Fibroblast of mammary gland (primary cell): ENCODE data around the gene SHB.

ENCODE experiments used
- DNase-seq: peaks from one replicate; pipeline ENCODE4 v3.0.0-alpha.2; 2010; ENCODE audit warnings: low read depth
- H3K4me3 ChIP-seq: 2 replicates; pipeline ENCODE4 v1.5.1; 2011; ENCODE audit warnings: low read depth, mild to moderate bottlenecking, low read length, moderate library complexity; ENCODE audit not compliant: control insufficient read depth
- TF ChIP-seq, protein P1 (sequence below): conservative IDR thresholded peaks from 2 replicates; pipeline ENCODE4 v1.5.1; 2011; ENCODE audit warnings: low read depth, low read length, inconsistent platforms; ENCODE audit not compliant: control insufficient read depth, insufficient read depth

The SHB gene

DNA sequence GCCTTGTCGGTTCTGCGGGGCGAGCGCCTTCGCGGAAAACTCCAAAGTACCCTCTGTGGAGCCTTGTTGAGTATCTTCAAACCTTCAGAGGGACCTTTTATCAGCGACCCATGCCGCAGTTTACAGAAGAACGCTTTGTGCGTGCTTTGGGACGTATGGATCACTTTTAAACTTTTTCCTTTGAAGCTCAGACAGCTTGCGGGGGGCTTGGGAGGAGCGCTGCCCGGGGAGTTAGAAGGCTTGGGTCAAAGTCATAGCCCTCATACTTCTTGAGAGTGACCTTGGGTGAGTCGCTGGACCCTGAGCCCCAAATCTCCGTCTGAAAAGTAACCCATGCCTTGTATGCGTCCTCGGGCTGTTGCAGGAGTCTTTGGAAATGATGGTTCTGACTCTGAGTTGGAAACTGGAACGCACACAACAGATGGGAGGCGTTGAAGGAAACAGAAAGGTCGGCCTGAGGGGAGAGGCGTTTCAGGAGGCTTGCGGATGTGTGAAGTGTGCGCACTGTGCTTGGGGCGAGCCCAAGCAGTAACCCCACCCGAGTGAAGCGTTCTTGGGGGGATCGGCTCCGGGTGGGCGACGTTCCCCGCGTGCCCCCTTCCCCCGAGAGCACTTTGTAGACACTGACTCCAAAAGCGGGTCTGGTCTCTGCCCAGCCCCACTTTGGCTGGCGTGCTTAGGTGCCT lies 164.4 kb downstream of the SHB start:
- peak; percentile 61 for DNase-seq
- peak overlapping the region; percentile 88 for H3K4me3 ChIP-seq
- TF ChIP-seq, protein P1, sequence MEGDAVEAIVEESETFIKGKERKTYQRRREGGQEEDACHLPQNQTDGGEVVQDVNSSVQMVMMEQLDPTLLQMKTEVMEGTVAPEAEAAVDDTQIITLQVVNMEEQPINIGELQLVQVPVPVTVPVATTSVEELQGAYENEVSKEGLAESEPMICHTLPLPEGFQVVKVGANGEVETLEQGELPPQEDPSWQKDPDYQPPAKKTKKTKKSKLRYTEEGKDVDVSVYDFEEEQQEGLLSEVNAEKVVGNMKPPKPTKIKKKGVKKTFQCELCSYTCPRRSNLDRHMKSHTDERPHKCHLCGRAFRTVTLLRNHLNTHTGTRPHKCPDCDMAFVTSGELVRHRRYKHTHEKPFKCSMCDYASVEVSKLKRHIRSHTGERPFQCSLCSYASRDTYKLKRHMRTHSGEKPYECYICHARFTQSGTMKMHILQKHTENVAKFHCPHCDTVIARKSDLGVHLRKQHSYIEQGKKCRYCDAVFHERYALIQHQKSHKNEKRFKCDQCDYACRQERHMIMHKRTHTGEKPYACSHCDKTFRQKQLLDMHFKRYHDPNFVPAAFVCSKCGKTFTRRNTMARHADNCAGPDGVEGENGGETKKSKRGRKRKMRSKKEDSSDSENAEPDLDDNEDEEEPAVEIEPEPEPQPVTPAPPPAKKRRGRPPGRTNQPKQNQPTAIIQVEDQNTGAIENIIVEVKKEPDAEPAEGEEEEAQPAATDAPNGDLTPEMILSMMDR = no peak

DNA sequence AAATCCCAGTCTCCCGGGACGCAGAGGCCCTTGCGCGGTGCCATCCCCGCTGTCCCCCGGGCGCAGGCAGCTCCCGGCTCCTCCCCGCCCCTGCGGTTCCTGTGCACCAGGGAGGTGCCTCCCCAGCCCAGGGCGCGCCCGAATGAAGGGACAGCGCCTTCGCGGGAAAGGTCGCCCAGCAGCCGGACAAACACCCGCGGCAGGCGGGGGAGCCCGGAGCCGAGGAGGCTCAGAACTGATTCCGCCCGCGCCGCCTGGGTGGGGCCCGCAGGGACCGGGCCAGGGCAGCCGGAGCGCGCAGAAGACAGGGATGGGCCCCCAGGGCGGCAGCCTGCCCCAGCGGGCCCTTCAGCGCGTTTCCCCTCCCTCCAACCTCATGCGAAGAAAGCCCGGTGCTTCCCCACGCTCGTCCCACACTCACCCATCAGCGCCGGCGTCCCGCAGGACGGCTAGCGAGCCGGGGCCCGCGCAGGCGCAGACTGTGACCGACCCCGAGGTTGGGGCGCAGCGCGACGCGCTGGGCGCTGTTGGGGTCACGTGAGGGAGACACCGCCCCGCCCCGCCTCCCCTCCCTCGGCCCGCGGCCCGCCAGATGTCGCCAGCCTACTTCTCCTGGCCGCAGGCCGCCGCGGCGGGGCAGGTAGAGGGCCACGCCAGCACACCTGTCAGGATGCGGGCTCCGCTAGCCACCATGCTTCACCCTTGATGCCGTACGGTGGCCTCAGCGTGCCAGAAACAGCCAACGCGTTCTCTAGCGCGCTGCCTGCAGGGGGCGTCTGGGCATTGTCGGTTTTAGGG lies 165.2 kb downstream of the SHB start, which contains the start of gene SLC25A51:
SLC25A51 (minus strand) TSS at position 481 of the 798 bp plus-strand sequence. CDS start 15,577 bp downstream, outside the sequence.
- TF ChIP-seq, protein P1 = peak; percentile 92
- peak within 1 kb of the TSS; percentile 88 for H3K4me3 ChIP-seq
- peak; percentile 90 for DNase-seq

DNA sequence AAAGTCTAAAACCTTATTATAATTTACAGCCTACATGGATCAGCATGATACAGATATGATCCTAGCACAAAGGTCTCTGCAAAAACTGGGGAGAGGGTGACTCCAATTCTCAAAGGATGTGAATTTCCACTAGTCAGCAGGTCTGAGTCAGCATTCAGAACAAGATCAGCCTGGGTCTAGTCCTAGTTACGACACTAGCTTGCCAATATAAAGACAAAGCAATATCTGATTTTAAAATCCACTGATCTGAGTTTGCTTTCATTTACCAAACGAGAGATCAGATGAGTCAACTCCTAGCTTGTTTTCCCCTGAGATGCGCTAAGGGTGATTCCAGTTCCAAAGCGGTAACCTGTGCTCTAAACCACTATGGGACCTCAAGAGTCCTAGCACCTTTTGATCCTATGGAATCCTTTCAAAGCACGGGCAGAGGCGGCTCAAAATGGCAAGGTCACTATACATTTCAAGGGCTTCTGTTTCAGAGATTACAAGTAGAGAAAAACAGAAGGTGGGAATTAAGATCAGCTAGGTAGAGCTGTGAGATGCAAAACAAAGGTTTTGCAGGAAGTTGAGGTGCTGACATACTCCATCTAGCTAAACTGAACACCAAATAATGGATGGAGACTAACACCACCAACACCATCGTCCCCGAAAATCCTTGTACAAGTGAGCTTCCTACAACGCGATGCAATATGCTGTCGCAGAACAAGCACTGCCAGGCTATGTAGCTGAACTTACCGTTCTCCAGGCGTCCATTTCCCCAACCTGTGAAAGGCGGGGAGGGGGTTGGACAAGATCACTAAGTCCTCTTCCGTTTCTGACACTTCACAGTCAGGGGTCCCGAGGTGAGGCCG lies 166.0 kb downstream of the SHB start:
- TF ChIP-seq, protein P1 = no peak
- peak; percentile 75 for DNase-seq
- H3K4me3 ChIP-seq = peak overlapping the region; percentile 88

DNA sequence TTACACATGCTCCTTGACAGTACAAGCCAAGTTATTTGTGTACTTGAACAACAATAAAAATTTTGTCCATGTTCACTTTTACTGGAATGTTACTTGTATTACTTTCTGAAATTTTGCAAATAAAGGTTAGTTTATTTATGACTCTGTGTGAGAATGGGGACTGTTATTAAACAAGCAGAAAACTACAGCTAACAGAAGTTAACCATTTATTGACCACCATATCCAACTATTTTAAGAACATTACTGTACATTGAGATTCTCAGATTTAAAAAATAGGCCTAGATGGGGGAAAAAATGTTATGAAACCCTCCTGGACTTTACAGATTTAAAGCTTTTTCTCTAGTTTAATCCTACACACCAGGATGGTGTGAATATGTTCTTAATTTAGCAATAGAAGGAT lies 166.9 kb downstream of the SHB start:
- DNase-seq = no peak
- TF ChIP-seq, protein P1 = no peak
- H3K4me3 ChIP-seq = peak overlapping the region; percentile 88

DNA sequence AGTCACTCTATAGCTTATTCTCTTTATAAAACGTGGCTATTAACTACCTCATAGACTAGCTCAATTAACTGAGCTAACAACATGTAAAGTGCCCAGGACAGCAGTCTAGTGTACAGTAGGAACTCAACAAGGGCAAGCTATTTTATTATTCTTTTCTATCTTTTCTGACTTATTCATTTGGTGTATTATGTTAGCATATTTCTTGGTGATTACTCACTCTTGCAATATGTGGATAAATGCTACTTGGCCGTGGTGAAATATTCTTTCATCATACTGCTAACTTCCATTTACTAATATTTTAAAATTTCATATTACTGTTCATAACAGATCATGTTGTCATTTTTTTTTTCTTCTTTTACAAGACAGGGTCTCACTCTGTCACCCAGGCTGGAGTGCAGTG lies 170.0 kb downstream of the SHB start:
- TF ChIP-seq, protein P1 = no peak
- DNase-seq = peak; percentile 23
- no peak overlapping the region for H3K4me3 ChIP-seq

DNA sequence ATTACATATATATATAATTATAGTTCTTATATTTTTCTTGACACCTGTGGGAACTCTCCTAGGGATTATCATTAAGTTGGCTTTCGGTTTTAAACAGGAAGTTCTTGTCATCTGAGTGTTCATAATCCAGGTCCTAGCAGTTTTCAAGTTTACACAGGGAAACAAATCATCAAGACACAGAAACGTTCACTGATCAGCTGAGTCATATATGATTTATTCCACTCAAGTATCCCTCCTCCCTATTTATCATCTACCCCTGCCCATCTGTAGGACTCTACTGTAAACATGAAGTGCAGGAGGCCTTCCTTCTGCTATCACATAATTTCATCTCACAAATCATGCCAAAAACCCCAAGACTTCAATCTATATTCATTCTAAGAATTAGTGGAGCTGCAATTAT lies 171.4 kb downstream of the SHB start:
- TF ChIP-seq, protein P1 = no peak
- no peak for DNase-seq

More for the DNA sequence above, 171.4 kb downstream of the SHB start:
- no peak overlapping the region for H3K4me3 ChIP-seq
